Fibroblast of mammary gland (primary cell): Measurements from ENCODE around the gene SLC9A3.

ENCODE experiments used
- DNase-seq: peaks from one replicate; pipeline ENCODE4 v3.0.0-alpha.2; 2010; ENCODE audit warnings: low read depth
- H3K4me3 ChIP-seq: 2 replicates; pipeline ENCODE4 v1.5.1; 2011; ENCODE audit warnings: low read depth, mild to moderate bottlenecking, low read length, moderate library complexity; ENCODE audit not compliant: control insufficient read depth
- TF ChIP-seq, protein P1 (sequence below): conservative IDR thresholded peaks from 2 replicates; pipeline ENCODE4 v1.5.1; 2011; ENCODE audit warnings: low read depth, low read length, inconsistent platforms; ENCODE audit not compliant: control insufficient read depth, insufficient read depth

SLC9A3 gene

DNA sequence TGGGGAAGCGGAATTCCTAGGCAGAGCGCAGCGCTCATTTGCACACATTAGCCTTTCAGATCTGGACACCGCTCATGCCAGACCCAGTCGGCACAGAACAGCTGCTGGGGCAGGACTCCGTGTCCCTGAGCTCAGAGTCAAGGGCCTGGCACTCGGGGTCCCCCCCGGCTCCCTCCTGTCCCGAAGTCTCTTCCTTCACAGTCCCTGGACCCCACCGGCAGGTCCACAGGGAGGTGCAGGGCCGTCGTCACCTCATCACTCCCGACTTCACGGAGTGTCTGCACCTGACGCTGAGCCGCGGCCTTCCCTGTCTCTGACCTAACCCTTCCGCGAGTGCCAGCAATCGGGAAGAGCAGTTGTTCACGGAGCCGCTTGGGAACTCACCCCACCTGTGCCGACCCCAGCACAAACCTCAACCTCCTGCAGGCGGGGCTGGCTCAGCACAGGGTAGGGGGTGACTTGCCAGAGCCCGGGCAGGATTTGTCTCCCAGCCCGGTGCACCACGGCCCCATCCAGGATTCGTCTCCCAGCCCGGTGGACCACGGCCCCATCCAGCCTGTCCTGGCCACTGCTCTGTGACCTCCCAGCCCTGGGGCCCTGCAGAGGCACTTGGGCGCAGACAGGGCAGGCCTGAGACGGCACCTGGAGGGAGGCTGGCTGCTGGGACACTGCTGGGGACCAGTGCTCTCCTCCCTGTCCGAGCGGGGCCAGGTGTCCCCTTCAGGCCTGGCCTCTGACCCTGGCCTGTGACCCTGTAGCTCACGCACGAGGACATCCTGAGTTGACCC is 9.9 kb upstream of the SLC9A3 start:
- TF ChIP-seq, protein P1, sequence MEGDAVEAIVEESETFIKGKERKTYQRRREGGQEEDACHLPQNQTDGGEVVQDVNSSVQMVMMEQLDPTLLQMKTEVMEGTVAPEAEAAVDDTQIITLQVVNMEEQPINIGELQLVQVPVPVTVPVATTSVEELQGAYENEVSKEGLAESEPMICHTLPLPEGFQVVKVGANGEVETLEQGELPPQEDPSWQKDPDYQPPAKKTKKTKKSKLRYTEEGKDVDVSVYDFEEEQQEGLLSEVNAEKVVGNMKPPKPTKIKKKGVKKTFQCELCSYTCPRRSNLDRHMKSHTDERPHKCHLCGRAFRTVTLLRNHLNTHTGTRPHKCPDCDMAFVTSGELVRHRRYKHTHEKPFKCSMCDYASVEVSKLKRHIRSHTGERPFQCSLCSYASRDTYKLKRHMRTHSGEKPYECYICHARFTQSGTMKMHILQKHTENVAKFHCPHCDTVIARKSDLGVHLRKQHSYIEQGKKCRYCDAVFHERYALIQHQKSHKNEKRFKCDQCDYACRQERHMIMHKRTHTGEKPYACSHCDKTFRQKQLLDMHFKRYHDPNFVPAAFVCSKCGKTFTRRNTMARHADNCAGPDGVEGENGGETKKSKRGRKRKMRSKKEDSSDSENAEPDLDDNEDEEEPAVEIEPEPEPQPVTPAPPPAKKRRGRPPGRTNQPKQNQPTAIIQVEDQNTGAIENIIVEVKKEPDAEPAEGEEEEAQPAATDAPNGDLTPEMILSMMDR = no peak
- H3K4me3 ChIP-seq = no peak overlapping the region
- DNase-seq = no peak

DNA sequence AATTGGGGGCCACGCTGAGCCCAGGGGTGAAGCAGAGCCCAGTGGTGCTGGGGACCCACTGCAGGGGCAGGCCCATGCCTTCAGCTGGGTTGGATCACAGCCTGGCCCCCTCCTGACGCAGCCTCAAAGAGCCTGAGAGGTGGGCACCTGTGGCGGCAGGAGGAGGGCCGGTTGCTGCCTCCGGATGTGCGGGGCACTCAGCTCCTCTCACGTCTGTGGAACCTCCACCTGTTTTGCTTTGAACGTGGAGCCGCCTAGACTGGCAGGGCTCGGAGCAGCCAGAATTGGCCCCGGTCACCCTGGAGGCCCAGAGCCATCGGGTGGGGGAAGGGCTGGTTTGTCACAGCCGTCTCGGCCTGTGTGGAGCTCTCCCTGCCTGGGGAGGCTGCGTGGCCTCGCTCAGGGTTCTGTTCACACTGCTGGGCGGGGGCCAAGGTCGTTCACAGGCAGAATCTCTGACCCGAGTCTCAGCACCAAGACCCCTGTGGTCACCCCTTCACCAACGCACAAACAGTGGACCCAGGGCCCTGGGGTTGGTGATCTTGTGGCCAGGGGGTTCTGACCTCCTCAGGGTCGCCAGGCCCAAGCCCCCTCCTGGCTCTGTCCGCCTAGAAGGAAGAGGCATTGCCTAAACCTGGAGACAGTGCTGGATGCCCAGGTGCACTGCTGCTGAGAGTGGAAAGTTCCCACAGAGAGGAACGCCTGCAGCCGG is 9.2 kb upstream of the SLC9A3 start:
- TF ChIP-seq, protein P1 = no peak
- DNase-seq = no peak
- H3K4me3 ChIP-seq = no peak overlapping the region

DNA sequence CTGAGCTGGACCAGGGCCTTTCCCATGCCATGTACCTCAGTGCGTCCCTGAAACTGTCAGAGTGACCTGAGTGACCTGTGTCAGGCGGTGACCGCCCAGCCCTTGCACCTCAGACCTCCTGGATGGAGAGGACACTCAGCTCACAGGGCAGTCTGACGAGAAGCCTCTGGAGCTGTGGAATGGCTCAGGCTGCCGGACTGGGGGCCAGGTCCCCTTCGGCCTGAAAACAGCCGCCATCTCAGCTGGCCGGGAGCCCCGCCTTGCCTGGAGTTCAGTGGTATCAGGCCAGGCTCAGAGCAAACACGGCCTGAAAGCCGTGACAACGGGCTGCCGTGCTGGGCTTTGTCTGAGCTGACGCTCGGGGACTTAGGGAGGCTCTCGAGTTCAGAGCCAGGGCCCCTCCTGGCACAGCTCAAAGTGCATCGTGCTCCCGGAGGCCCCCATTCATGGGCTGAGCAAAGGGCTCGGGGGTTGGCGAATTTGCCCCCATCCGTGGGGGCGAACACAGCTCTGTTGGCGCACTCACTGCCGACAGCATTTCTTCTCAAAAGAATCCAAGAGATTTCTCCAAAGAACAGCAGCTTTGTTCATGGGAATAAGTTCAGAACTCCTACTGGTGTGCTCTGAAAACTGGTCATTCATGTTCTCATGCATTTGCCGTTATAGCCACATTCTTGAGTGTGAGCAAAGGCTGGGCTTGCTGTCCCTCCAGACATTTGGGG is 8.4 kb upstream of the SLC9A3 start:
- DNase-seq = no peak

DNA sequence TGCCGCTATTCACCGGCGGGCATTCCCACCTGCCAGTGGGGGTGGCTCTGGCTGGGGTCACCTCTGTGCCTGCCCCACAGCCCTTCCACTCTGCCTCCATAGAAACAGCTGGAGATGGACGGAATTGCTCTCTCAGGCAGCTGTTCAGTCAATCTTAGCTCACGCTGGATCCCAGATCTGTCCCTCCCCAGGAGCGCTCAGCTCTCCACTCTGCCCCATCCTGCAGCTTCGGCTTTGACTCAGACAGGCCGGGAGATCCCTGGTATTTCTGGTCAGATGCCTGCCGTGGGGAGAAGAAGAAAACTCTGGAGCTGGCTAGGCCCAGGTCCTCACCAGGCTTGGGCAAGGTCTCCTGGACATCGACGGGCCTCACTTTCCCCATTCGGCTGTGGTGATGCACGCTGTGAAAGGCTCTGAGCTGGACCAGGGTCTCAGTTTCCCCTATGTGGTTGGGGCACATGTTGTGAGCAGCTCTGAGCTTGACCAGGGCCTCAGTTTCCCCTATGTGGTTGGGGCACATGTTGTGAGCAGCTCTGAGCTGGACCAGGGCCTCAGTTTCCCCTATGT is 7.6 kb upstream of the SLC9A3 start:
- no peak overlapping the region for H3K4me3 ChIP-seq
- TF ChIP-seq, protein P1 = no peak

More for the DNA sequence above, 8.4 kb upstream of the SLC9A3 start:
- H3K4me3 ChIP-seq = no peak overlapping the region
- TF ChIP-seq, protein P1 = no peak

DNA sequence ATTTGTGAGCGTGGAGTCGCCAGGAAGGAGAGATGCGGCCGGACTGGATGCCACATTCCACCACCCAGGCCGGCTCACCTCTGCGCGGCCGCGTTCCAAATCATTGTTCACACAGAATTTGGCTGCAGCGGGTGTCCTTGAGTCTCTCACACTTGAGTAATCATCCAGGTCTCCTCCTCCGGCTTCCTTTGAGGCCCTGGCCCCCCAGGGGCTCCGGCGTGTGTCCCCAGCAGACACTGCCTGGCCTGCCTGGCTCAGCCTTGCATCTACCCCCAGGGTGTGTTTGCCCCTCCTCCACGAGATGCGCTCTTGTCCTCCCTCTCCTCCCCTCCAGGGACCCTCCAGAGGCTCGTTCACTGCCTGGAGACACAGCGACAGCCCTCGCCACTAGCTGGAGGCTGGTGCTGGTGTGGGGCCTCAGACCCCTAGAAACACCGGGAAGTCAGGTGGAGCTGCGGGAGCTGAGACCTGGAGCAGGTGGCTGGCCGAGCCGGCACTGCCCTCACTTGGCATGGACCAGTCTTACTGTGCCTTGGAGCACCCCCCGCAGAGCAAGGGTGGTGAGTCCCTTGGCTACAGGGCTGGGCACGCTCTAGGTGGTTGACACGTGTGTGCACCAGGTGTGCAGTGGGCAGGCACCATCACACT is 7.0 kb upstream of the SLC9A3 start:
- no peak for DNase-seq
- H3K4me3 ChIP-seq = no peak overlapping the region
- TF ChIP-seq, protein P1 = no peak

More for the DNA sequence above, 7.6 kb upstream of the SLC9A3 start:
- no peak for DNase-seq
